ENCODE results near the gene ZSWIM5.

DNA sequence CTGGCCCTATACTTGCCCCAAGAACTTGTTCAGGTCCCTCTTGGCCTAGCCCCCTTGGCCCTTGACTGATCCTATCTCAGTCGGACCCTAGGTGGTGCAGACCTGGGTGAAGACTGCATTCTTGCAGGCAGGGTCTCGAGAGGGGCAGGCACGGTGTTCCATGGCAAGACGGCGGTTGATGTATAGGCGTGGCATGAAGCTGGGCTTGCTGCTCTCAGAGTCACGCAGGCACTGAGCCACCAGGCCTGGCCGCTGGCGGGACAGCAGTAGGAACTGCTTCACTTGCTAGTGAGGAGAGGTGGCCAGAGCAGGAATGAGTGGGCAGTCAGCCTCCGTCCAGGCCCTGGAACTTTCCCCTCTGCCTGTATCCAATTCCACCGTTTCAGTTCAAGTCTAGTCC, 199.1 kb downstream of the ZSWIM5 start:
- TF ChIP-seq SP2 (tag by site-specific recombination; IDR thresholded peaks at IDR 0.05) (no peak), CTCF (tag by site-specific recombination; IDR thresholded peaks at IDR 0.05) (no peak), ZNF174 (tag by site-specific recombination; IDR thresholded peaks at IDR 0.05) (no peak), ZBTB20 (tag by site-specific recombination; IDR thresholded peaks at IDR 0.05) (no peak), PBX3 (CRISPR knock-in tag; IDR thresholded peaks at IDR 0.05) (no peak), ZBTB10 (tag by site-specific recombination; IDR thresholded peaks at IDR 0.05) (no peak), ZNF530 (tag by site-specific recombination; IDR thresholded peaks at IDR 0.05; ENCODE audit: low read depth) (no peak), ZBTB17 (tag by site-specific recombination; IDR thresholded peaks at IDR 0.05) (no peak), ZSCAN5A (tag by site-specific recombination; IDR thresholded peaks at IDR 0.05) (no peak), YY1 (tag by site-specific recombination; IDR thresholded peaks at IDR 0.05) (no peak), ZNF510 (tag by site-specific recombination; IDR thresholded peaks at IDR 0.05; ENCODE audit: insufficient replicate concordance) (no peak), ZNF785 (tag by site-specific recombination; IDR thresholded peaks at IDR 0.05) (no peak)
- TF ChIP-seq, protein P1, sequence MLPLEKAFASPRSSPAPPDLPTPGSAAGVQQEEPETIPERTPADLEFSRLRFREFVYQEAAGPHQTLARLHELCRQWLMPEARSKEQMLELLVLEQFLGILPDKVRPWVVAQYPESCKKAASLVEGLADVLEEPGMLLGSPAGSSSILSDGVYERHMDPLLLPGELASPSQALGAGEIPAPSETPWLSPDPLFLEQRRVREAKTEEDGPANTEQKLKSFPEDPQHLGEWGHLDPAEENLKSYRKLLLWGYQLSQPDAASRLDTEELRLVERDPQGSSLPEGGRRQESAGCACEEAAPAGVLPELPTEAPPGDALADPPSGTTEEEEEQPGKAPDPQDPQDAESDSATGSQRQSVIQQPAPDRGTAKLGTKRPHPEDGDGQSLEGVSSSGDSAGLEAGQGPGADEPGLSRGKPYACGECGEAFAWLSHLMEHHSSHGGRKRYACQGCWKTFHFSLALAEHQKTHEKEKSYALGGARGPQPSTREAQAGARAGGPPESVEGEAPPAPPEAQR (tag by site-specific recombination; IDR thresholded peaks at IDR 0.05), result no peak

Data from HEK293 (cell line).